NCI-H1105 treated with DMSO at 0.1 percent for 48 hours (cell line): Measurements from ENCODE around the gene NEXN.
"Not testable (repeated sequence)": the region's sequence is repeated elsewhere in the genome, so short reads cannot be mapped to it uniquely, and the experiment has no call there.

Experiments used
- DNase-seq: peaks from one replicate; lab custom pipeline; 2025; lab: John Stamatoyannopoulos, UW

The NEXN gene

GRCh38 chr1:77966291-77966690 lies 77.9 kb downstream of the NEXN start:
- no peak for DNase-seq

DNA sequence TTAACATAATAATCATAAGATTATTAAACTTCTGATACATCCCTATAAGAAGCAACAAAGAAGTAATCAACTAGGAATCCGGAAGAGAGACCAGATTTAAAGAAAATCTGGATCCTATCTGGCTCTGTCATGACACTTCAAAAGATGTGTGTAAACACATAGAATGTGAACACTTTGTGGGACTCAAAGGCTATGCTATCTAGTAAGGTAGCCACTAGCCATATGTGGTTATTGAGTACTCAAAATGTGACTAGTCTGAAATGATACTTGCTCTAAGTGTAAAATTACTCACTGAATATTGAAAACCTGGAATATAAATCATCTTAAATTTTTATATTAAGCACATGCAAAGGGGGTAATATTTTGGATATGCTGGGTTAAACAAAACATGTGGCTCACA lies 81.8 kb downstream of the NEXN start:
- no peak for DNase-seq

DNA sequence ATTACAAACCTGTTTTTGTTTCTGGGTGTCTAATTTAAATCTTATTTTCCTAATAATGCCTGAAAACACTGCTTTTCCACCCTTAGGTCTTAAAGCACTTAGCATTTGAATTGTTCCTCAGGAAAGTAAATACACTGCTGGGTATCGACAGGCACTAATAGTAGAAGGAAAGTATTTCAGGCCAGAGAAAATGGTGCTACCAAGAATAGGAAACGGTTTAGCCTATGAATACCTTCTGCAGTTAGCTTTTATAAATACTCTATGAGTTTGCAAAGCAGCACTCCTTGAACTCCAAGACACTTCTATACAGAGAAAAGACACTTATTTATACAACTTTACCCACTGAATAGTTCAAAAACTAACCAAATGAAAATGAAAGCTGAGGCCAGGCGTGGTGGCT lies 83.7 kb downstream of the NEXN start:
- no peak for DNase-seq

DNA sequence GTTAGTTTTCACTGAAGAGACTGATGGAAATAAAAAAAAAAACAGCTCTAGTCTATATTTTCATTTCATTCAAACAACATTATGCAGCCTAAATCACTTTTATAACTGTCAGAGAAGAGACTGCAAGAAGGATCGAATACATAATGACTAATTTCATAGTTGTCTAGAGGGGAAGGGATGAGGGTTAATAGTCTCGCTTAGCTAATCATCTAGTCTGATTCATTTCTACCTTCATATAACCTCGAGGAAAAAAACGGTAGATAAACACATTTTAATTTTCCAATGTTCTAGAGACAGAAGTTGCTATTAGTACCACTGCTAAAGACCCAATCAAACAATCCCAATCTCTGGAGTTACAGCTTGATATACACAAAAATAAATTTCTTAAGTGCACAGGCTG lies 87.0 kb downstream of the NEXN start:
- DNase-seq = no peak

DNA sequence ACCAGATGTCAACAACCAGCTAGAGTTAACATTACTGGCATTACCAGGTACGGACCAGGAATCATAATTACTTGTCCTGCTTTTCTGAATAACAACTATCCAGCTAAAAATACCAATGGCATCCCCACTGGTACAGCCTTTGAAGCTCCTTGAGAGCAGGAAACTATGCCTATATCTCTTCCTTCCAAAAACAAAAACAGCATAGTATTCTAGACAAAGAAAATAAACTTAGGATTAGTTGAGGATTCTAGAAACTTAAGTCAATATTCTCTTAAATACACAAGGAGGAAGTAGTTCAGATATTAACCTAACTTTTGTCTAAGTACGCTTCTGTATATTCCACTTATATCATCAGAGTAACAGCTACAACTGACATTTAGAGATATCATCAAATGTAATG lies 87.5 kb downstream of the NEXN start:
- no peak for DNase-seq

DNA sequence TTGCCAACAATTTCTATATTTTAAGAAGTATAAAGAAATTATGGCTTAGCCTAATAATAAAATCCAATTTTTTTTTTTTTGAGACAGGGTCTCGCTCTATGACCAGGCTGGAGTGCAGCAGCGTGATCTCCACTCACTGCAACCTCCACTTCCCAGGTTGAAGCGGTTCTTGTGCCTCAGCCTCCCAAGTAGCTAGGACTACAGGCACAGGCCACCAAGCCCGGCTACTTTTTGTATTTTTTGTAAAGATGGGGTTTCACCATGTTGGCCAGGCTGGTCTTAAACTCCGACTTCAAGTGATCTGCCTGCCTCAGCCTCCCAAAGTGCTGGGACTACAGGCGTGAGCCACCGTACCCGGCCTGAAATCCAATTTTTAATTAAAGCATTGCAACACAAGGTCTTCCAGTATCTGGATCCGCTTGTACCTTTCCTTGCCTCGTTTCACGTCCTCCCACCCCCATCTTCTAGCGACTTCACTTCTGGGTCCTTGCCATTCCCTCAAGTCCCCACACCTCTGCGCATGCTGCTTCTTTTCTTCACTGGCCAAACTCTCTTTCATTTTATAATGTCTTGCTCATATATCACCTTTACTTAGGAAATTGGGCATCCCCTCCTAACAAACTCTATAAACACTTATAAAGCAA lies 88.1 kb downstream of the NEXN start:
- DNase-seq = no peak

- DNase-seq = no peak
Observed at GRCh38 chr1:77977989-77978292, 89.5 kb downstream of the NEXN start.

DNA sequence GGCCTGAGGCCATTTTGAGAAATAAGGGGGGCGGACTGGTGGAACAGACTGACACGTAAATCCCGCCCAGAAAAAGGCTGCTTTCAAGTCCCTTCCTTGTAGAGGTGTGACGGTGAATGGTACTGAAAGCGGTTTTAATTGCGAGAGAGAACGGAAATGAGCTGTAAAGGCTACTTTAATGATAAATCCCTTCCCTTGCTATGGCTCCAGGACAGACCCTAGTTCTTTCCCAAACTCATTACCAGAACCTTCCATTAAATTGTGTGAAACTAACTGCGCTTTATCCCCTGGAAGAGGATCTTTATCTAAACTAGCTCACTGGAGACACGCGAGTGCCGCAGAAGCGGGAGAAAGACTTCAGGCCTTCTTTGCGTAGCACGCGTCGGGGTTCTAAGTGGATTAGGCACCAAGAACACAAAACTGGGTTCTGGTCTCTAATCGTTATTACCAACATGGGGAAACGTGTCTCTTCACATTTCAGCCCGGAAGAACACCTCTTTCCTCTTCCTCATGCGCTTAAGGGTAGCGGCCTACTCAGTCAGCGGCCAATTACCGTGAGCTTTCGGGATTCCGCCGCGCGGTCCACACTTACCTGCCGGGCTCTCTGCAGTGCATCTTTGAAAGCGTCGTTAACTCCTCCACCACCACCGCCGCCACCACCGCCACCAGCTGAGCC lies 90.0 kb downstream of the NEXN start:
- peak; percentile 91 for DNase-seq

GRCh38 chr1:77978969-77979876 lies 90.8 kb downstream of the NEXN start, which contains the start of gene FUBP1:
Gene FUBP1 (minus strand): TSS chr1:77979072. CDS start chr1:77979004, 68 bp downstream.
- DNase-seq = peak; percentile 99

DNA sequence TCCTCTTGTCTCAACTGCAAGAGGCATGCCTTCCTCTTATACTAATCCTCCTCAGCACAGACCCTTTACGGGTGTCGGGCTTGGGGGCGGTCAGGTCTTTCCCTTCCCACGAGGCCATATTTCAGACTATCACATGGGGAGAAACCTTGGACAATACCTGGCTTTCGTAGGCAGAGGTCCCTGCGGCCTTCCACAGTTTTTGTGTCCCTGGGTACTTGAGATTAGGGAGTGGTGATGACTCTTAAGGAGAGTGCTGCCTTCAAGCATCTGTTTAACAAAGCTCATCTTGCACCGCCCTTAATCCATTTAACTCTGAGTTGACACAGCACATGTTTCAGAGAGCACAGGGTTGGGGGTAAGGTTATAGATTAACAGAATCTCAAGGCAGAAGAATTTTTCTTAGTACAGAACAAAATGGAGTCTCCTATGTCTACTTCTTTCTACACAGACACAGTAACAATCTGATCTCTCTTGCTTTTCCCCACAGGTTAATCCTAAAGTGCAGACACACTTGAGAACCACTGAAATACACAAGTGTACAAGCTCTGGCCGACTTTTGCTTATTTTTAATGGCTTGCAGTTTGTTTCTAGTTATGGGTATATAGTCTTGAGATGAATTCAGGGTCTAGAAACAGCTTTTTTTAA lies 95.0 kb downstream of the NEXN start:
- not testable (repeated sequence) for DNase-seq

GRCh38 chr1:77983997-77984355 lies 95.6 kb downstream of the NEXN start:
- DNase-seq = no peak

DNA sequence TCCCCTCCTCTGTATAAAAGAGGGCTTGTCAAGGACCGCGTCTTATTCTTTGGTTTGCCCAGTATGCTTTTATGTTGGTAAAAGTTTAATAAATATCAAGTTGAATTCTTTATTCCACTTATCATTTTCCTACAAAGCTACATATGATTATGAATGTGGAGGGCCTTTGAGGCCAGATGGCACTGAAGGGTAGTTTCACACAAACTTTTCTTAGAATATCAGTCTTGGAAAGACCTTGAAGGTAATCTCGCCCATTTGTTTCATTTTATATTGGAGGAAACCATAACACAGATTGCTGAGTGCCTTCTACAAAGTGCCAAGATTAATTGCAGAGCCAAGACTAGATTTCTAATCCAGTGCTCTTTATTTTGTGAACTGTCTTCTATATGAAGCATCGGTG lies 96.2 kb downstream of the NEXN start:
- no peak for DNase-seq

- DNase-seq = no peak
Observed at GRCh38 chr1:77986810-77987209, 98.4 kb downstream of the NEXN start.

DNA sequence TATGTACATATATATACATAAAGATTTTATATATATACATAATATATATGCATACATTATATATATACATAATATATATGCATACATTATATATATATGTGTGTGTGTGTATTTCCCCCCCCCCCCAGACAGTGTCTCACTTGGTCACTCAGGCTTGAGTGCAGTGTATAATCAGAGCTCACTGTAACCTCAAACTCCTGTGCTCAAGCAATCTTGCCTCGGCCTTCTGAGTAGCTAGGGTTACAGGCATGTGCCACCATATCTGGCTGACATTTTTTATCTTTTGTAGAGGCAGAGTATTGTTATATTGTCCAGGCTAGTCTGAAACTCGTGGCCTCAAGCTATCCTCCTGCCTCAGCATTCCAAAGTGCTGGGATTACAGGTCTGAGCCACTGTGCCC lies 99.5 kb downstream of the NEXN start:
- no peak for DNase-seq

DNA sequence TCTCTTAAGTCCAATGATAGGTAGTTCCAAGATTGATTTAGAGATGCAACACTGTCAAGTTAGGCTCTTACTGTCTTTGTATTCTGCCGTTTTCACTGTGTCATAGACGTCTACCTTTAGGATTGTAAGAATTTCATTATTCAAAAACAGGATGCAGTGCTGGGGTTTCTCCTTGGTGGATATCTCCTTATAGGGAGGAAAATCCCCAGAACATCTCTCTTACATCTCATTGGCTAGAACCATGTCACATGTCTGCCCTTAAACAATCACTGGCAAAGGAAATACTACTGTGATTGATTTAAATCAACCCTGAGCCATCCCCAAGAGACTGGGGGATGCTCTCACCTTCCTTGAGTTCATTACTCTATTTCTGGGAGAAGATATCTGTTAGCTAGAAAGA lies 101.3 kb downstream of the NEXN start:
- DNase-seq = no peak

- DNase-seq = no peak
Observed at GRCh38 chr1:77990629-77991204, 102.3 kb downstream of the NEXN start.

DNA sequence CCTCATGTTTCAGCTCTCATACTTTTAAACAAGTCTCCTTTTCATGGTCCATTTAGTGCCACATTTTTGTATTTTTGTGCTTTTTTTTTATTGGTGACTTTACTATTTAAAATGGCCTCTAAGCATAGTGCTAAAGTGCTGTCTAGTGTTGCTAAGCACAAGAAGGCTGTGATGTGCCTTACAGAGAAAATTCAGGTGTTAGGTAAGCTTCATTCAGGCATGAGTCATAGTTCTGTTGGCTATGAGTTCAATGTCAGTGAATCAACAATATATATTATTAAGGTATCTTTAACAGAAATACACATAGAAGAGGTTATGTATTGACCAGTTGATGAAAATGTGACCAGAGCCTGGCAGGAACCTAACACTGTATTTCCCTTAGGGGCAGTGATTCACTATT lies 103.2 kb downstream of the NEXN start:
- DNase-seq = no peak
